SHP77 (cell line): Measurements from ENCODE around the gene PHPT1.
"Not testable (repeated sequence)": the region's sequence is repeated elsewhere in the genome, so short reads cannot be mapped to it uniquely, and the experiment has no call there.

Experiments
- DNase-seq, 2 experiments: peaks; one replicate each; lab custom pipeline; 2025; lab: John Stamatoyannopoulos, UW

Gene PHPT1

DNA sequence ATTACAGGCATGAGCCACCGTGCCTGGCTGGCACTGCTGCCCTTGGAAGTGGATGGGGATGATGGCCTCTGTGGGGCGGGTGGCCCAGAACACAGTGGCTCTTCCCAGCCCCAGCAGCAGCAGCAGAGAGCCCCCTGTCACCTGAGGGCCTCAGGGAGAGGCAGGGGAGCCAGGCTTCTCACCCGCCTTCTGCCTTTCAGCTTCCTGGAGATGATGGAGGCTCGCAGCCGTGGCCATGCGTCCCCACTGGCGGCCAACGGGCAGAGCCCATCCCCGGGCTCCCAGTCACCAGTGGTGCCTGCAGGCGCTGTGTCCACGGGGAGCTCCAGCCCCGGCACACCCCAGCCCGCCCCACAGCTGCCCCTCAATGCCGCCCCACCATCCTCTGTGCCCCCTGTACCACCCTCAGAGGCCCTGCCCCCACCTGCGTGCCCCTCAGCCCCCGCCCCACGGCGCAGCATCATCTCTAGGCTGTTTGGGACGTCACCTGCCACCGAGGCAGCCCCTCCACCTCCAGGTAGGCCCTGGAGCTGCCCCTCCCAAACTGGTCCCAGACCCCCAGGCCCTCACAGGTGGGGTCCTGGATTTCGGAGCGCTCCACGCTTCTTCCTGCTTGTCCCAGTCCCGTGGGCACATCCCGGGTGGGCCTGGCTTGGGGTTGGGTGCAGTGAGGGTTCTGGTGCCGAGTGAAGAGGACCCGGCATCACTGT lies 11.9 kb upstream of the PHPT1 start:
- DNase-seq = no peak

DNA sequence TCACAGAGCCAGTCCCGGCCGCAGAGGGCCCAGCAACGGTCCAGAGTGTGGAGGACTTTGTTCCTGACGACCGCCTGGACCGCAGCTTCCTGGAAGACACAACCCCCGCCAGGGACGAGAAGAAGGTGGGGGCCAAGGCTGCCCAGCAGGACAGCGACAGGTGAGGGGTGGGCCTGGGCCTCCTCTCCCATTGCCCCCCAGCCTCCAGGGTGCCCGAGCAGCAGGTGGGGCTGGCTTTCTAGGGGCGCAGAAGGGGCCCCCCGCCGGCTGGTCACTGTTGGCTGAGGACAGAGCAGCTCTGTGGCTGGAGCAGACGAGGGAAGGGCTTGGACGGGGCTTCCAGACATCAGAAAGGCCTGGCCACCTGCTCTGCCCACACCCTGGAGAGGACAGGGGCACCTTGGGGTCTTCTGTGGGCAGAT lies 11.3 kb upstream of the PHPT1 start:
- DNase-seq = not testable (repeated sequence)

DNA sequence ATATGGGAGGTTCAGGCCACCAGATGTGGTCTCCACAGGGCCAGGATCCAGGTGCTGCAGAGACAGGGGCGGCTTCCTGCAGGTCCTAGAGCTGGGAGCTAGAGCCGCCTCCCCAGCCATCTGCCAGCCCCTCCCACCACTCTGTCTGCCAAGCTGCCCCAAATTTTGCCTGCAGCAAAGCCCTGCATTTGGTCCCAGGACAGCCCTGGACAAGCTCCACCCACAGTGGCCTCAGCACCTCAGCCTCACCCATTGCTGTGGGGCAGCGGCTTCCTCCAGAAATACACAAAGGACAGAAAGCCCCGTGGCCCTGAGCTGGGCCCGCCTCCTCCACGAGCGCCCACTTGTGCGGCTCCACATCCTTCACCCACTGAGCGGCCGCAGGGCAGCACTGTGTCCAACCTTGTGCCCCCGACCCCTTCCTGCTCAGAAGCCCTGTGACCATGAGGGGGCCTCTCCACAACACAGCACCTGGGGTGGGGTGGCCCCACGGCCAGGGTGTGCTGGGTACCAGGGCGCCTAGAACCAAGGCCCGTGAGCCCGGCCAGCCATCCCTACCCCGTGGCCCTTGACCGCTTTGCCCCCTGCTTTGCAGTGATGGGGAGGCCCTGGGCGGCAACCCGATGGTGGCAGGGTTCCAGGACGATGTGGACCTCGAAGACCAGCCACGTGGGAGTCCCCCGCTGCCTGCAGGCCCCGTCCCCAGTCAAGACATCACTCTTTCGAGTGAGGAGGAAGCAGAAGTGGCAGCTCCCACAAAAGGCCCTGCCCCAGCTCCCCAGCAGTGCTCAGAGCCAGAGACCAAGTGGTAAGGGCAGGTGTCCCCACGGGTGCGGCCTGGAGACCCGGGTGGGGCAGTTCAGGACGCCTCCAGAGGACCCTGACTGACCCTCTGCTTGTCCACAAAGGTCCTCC lies 10.6 kb upstream of the PHPT1 start:
- DNase-seq = no peak

DNA sequence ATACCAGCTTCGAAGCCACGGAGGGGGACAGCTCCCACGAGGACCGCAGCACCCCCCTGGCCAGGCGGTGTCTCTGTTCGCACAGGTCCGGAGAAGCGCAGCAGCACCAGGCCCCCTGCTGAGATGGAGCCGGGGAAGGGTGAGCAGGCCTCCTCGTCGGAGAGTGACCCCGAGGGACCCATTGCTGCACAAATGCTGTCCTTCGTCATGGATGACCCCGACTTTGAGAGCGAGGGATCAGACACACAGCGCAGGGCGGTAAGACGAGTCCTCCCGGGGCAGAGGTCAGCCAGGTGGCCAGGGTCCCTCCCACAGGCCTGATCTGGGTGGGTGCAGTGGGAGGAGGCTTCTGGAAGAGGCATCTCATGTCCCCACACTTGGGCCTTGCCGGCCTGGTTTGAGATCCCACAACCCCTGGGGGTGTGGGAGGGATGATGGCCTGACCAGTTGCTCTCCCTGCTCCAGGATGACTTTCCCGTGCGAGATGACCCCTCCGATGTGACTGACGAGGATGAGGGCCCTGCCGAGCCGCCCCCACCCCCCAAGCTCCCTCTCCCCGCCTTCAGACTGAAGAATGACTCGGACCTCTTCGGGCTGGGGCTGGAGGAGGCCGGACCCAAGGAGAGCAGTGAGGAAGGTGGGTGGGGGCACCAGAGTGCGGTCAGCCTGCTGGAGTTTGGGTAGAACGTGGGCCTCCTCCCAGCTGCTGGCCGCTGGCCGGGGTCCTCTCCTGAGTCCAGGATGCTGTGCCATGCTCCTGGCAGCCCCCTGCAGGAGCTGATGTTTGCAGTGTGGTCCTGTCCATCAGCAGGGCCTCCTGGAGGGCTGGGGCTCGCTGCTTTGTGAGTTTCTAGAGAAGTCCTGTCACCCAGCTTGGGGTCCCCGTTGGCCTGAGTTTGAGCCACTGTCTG lies 9.7 kb upstream of the PHPT1 start:
- DNase-seq = no peak

DNA sequence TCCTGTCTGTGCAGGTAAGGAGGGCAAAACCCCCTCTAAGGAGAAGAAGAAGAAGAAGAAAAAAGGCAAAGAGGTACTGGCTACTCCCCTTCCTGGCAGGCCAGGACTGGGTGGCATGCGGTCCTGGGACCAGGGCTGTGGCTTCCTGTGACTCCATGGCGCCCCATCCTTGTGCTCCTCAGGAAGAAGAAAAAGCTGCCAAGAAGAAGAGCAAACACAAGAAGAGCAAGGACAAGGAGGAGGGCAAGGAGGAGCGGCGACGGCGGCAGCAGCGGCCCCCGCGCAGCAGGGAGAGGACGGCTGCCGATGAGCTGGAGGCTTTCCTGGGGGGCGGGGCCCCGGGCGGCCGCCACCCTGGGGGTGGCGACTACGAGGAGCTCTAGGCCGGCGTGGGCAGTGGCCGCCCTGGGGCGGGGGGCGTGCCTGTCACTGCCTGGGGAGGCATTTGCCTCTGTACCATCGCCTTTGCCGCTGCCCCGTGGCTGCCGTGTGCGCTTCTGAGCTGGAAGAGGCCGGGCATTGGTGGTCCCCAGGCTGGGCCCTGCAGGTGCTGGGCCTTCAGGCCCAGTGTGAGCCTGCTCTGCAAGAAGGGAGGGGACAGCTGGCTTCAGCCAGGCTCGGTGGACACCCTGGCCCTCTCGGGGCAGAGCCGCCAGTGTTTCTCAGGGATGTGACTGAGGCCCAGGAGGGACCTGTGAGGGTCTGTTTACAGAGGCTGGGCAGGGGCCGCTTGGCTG lies 8.9 kb upstream of the PHPT1 start:
- peak; percentile 35 for DNase-seq

DNA sequence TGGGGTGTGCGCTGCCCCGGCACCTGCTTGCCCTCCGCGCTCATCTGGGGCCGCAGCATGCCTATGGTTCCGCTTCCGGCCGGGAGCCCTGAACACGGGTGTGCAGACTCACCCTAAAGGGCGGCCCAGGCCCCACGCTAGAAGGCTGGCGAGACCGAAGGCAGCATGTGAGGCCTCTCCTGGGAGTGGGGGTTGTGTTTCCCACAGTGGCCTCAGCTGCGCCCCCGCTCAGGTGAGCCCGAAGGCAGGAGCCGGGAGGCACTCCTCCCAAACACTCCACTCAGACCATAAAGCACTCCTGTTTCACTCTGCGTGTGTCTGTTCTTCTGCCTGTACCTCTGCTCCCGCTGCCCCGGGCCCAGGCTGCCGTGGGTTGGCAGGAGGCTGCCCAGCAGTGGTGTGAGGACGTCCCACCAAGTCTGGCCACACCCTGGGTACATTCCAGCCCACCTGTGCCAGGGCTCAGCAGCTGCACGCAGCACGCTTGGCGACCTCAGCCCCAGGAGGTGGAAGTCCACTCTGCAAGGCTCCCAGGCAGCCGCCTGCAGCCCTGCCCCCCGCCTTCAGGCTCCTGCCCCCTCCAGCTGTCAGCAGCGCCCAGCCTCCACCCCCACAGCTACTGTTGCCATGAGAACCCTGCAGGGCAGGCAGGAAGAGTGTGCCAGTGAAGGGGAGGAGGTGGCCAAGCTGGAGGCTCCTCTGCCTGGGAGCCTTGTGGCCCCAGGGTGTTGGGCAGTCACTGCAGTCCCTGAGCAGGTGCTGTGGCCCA lies 8.1 kb upstream of the PHPT1 start:
- peak; percentile 86 to 91 for DNase-seq

DNA sequence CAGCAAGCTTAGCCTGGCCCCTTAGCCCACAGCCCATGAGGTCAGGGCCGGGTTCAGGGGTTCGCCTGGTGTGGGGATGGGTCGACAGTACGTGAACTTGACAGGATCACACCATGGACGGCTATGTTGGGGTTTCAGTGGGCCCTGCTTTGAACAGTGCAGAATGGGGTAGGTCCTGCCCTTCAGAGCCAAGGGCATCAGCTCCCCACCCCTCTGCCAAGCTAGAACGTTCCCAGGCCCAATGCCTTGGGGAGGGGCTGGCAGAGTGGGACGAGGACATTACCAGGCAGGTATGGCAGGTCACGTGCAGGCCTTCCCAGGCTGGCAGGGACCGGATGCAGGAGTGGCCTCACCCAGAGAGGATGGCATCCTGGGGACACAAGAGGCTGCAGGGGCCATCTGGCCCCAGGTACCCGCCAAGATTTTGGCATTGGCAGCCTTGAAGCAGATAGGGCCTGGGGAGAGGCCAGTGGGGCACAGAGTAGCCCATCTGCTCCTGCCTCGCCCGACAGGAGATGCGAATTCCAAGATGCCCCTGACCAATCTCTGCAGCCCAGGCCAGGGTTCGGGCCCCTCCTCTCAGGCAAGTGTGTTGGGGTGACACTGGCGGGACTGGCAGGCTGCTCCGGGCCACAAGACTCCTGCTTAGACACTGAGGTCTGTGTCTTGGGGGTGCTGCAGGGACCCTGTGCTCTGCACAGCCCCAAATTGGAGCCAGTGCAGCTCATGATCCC lies 7.4 kb upstream of the PHPT1 start:
- peak in 1 of 2 experiments; percentile 22 for DNase-seq

DNA sequence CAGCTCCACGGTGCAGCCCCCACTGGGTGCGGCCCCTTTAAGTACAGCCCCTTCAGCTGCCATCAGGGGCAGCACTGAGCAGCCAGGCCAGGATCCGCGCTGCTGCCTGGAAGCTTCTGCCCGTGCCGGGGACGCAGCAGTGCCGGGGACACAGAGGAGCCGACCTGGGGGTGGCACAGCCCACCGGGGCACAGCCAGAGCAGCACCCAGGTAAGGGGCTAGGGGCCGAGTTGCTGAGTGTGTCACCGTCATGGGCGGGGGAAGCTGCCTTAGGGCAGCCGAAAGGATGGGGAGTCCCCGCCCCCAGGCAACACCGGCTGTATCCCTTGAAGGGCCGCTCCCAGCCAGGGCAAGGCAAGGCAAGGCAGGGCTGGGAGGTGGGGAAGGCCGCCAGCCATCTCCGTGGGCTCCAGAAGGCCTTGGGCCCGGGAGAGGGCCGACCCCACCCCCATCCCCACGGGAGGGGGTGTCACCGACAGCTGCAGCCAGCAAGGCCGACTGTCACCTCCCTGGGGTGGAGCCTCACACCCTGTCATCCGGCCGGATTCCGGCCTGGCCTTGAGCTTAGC lies 6.7 kb upstream of the PHPT1 start, which contains the start of gene AJM1:
AJM1 (plus strand) TSS at position 99 of the 569 bp plus-strand sequence. CDS start 1,937 bp downstream, outside the sequence.
- DNase-seq = peak; percentile 70 to 73

DNA sequence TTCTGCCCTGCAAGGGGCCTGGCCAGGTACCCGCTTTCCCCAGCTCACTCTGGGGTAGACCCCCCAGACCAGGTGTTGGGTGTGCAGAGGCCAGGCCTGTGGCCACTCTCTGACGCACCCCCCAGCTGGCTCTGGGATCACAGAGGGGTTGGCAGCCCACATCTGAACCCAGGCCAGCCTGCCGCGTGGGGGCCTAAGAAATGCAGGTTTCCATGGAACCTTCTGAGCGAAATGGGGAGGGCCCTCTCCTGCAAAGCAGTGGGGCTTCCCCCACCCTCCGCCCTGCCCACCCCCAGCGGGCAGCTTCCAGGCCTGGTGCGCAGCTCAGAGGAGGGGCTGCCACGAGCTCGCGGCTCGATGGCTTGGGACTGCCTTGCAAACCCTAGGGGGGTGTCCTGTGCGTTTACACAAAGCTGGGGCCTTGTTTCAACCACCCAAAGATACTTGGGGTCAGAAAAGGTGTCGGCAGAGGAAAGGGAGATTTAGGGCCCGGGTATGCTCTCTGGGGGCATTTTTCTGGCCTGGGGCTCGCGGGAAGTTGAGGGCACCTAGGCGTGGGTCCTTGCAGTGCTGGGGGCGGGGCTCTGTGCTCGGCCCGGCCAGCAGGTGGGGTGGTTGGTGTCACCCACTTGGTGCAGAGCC lies 5.9 kb upstream of the PHPT1 start:
- DNase-seq = not testable (repeated sequence)

DNA sequence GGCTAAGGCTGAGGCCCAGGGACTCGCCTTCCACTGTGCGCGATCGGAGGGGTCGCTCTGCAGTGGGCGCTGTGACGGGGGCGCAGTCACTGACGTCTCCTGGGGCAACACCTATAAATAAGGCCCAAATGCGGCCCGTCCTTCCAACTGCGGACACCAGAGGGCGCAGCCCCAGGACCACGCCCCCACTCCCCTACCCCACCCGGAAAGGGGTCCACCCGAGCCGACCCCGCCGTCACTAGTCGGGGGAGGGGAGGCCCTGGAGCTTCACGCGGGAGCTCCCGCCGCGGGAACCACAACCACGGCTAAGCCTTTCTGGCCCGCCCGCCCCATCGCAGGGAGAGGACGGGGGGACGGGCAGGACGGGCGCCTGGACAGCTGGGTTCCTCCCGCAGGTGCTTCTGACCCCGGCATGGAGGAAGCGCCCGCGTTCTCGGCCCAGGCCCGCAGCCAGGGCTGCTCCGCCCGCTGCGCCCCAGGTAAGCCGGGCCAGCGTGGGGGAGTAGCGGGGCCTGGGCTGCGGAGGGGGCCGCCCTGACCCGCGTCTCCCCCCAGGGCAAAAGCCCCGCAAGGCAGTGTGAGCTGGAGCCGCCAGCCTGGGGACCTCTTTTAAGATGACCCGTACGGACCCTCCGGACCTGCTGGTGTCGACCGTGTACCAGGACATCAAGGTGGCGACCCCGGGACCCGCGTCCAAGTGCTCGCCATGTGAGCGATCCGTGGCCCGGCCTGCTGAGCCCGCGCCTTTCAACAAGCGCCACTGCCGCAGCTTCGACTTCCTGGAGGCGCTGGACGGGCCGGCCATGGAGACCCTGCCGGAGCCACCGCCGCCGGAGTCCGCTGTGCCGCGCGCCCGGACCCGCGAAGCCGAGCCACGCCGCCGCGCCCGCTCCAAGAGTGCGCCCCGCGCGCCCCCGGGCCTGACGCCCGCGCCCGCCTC lies 5.1 kb upstream of the PHPT1 start:
- not testable (repeated sequence) for DNase-seq

DNA sequence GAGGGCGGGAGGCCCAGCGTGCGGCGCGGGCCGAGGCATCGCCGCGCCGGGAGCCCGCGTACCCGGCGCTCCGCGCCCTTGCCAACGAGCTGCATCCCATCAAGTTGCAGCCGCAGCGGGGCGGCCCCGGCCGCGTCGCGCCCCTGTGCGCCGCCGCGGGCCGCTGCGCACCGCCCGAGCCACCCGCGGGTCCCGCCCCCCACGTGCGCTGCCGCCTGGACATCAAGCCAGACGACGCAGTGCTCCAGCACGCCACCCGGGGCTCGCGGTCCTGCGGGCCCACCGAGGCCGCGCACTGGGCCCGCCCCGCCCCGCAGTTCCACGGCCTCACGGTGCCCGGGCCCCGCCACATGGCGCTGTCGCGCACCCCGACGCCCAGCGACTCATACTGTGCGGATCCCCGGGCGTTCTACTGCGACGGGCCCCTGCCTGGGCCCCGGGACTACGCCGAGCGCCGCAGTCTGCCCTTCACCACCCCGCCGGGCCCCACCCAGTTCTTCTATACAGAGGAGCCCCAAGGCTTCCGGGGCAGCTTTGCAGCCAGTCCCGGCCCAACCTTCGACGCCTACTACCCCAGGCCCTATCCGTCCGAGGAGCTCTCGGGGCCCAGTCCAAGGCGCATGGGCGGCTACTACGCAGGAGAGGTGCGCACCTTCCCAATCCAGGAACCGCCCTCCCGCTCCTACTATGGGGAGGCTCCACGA lies 4.3 kb upstream of the PHPT1 start:
- no peak for DNase-seq

DNA sequence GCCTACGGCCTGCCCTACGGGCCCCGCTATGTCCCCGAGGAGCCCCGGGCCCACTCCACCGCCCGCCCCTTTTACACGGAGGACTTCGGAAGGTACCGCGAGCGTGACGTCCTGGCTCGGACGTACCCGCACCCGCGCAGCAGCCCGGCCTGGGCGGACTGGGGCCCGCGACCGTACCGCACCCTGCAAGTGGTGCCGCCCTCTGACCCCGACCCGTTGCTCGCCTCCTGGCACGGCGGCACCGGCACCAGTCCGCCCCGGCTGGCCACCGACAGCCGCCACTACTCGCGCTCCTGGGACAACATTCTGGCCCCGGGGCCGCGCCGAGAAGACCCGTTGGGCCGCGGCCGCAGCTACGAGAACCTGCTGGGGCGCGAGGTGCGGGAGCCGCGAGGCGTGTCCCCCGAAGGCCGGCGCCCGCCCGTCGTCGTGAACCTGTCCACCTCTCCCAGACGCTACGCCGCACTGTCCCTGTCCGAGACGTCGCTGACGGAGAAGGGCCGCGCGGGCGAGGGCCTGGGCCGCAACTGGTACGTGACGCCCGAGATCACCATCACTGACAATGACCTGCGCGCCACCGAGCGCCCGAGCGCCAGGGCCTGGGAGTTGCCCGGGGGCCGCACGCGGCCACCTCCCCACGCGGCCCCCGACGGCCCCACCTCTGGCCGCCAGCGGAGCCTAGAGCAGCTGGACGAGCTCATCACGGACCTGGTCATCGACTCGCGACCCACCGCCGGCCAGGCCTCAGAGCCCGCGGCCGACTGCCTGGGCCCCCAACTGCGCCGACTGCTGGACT lies 3.5 kb upstream of the PHPT1 start:
- DNase-seq = no peak

DNA sequence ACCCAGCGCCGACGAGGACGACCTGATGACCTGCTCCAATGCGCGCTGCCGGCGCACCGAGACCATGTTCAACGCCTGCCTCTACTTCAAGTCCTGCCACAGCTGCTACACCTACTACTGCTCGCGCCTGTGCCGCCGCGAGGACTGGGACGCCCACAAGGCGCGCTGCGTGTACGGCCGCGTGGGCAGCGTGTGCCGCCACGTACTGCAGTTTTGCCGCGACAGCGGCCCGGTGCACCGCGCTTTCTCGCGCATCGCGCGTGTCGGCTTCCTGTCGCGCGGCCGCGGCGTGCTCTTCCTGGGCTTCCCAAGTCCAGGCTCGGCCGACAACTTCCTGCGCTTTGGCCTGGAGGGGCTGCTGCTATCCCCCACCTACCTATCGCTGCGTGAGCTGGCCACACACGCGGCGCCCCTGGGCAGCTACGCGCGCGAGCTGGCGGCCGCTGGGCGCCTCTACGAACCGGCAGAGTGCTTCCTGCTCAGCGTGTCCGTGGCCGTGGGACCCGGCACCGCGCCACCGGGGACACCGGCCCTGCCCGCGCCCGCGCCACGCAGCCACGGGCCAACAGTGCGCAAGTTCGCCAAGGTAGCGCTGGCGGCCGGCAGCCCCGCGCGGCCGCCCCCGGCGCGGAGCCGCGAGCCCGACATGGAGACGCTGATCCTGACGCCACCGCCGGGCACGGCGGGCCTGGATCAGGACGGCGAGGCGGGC lies 2.7 kb upstream of the PHPT1 start:
- no peak for DNase-seq

DNA sequence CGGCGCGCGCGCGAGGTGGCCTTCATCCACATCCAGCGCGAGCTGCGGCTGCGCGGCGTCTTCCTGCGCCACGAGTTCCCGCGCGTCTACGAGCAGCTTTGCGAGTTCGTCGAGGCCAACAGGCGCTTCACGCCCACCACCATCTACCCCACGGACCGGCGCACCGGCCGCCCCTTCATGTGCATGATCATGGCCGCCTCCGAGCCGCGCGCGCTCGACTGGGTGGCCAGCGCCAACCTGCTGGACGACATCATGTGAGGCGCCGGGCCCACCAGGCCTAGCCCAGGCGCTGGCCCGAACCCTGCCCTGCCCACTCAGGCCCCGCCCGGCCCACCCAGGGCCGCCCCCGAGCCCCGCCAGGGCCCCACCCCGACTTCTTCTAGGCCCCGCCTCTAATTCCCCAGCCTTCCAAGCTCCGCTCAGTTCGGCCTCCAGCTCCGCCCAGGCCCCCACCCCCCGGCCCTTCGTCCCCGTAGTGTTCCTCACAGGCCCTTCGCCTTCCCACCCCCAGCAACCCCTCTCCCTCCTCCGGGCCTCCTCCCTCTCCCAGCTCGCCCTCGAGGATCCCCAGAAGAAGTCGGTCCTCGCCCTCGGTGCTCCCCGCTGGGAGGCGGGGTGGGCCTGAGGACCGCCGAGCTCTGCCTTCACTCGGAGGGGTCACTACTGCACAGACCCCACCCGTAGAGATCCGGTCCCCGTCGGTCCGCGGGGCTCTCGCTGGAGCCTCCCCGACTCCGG lies 2.0 kb upstream of the PHPT1 start:
- DNase-seq = peak in 1 of 2 experiments; percentile 26

DNA sequence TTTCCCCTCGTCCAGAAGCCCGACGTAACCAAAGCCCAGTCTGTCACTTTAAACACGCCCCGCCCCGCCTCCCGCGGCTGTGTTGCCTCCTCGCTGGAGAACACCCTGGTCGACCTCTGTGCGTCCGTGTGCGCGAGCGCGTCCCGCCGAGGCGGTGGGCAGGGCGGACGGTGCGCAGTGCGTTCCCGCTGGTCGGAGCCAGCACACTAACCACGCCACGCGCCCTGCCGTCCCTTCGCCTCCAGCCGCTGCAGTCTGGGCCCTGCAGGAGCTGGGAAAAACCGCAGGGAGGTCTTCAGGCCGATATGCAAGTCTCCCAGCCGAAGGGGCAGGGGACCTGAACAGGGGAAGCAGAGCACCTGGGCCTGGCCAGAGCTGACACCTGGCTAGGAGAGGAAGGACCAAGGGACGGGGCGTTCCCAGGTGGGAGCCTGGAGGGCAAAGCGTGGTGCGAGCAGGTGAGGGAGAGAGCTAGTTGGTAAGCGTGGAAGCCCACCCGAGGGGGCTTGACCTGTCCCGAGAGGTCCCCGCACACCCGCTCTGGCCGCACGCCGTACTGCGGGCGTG lies 1.3 kb upstream of the PHPT1 start:
- peak; percentile 51 to 84 for DNase-seq
